Muscle layer of colon (tissue), 2 donors: ENCODE data around the gene ABHD10.

Source experiments
- H3K27ac ChIP-seq: one replicate; pipeline ENCODE4 v1.7.0; 2013; ENCODE audit warnings: low read depth, mild to moderate bottlenecking, low read length, moderate library complexity
- H3K27me3 ChIP-seq, 2 donors: one replicate each; pipeline ENCODE4 v1.7.0; 2013; ENCODE audit warnings: low read length in 2 of 2, mild to moderate bottlenecking in 2 of 2; ENCODE audit not compliant: insufficient read depth in 2 of 2, control insufficient read depth in 1 of 2
- H3K36me3 ChIP-seq: one replicate; pipeline ENCODE4 v1.7.0; 2013; ENCODE audit warnings: mild to moderate bottlenecking, low read length; ENCODE audit not compliant: insufficient read depth
- H3K4me1 ChIP-seq: one replicate; pipeline ENCODE4 v1.7.0; 2013; ENCODE audit warnings: mild to moderate bottlenecking, low read length; ENCODE audit not compliant: insufficient read depth
- H3K4me3 ChIP-seq, 2 donors: one replicate each; pipeline ENCODE4 v1.7.0; 2013; ENCODE audit warnings: low read length in 2 of 2, low read depth in 1 of 2, mild to moderate bottlenecking in 1 of 2, moderate library complexity in 1 of 2
- H3K9ac ChIP-seq: one replicate; pipeline ENCODE4 v1.7.0; 2013; ENCODE audit warnings: low read length
- H3K9me3 ChIP-seq: one replicate; pipeline ENCODE4 v1.7.0; 2013; ENCODE audit warnings: mild to moderate bottlenecking, low read length
- donor health status: abdominal sarcoma.
- donor health status: Adenocarcinoma of cecum.

The ABHD10 gene

GRCh38 chr3:112003321-112004080 is 24.7 kb downstream of the ABHD10 start:
- Histone ChIP-seq H3K27ac (no peak overlapping the region), H3K27me3 (peaks cover 0 to 7% of the 10 kb centered on the region in 2 donors), H3K9me3 (no peaks in the 10 kb centered on the region), H3K36me3 (no peaks in the 10 kb centered on the region), H3K4me3 (no peak overlapping the region), H3K9ac (no peak overlapping the region), H3K4me1 (no peaks in the 10 kb centered on the region)

GRCh38 chr3:112004187-112004586 is 25.4 kb downstream of the ABHD10 start:
- Histone ChIP-seq H3K9me3 (no peaks in the 10 kb centered on the region), H3K4me1 (no peaks in the 10 kb centered on the region), H3K36me3 (no peaks in the 10 kb centered on the region), H3K4me3 (no peak overlapping the region), H3K9ac (no peak overlapping the region), H3K27ac (no peak overlapping the region), H3K27me3 (peaks cover 0 to 5% of the 10 kb centered on the region in 2 donors)

GRCh38 chr3:112004669-112005068 is 25.8 kb downstream of the ABHD10 start:
- H3K36me3 ChIP-seq: no peaks in the 10 kb centered on the region
- H3K27me3 ChIP-seq: peaks cover 0 to under 1% of the 10 kb centered on the region in 2 donors
- no peaks in the 10 kb centered on the region for H3K9me3 ChIP-seq
- no peak overlapping the region for H3K4me3 ChIP-seq
- no peak overlapping the region for H3K9ac ChIP-seq
- H3K4me1 ChIP-seq: no peaks in the 10 kb centered on the region
- no peak overlapping the region for H3K27ac ChIP-seq

- no peaks in the 10 kb centered on the region for H3K36me3 ChIP-seq
- H3K9ac ChIP-seq: no peak overlapping the region
- H3K9me3 ChIP-seq: no peaks in the 10 kb centered on the region
- H3K27me3 ChIP-seq: no peaks in the 10 kb centered on the region
- H3K27ac ChIP-seq: no peak overlapping the region
- no peaks in the 10 kb centered on the region for H3K4me1 ChIP-seq
- H3K4me3 ChIP-seq: no peak overlapping the region
These were observed 26.4 kb downstream of the ABHD10 start for GRCh38 chr3:112005091-112005672.

- Histone ChIP-seq H3K27ac (no peak overlapping the region), H3K4me1 (no peaks in the 10 kb centered on the region), H3K27me3 (no peaks in the 10 kb centered on the region), H3K9me3 (no peaks in the 10 kb centered on the region), H3K36me3 (no peaks in the 10 kb centered on the region), H3K9ac (no peak overlapping the region), H3K4me3 (no peak overlapping the region)
These were observed 28.8 kb downstream of the ABHD10 start for GRCh38 chr3:112007633-112008032.

- Histone ChIP-seq H3K36me3 (no peaks in the 10 kb centered on the region), H3K27ac (no peak overlapping the region), H3K4me1 (peaks cover 3% of the 10 kb centered on the region), H3K9ac (no peak overlapping the region), H3K9me3 (no peaks in the 10 kb centered on the region), H3K4me3 (no peak overlapping the region), H3K27me3 (no peaks in the 10 kb centered on the region)
These were observed 30.8 kb downstream of the ABHD10 start for GRCh38 chr3:112009670-112010069.

GRCh38 chr3:112010636-112011035 is 31.8 kb downstream of the ABHD10 start:
- Histone ChIP-seq H3K9me3 (no peaks in the 10 kb centered on the region), H3K4me1 (peaks cover 3% of the 10 kb centered on the region), H3K4me3 (no peak overlapping the region), H3K9ac (no peak overlapping the region), H3K27me3 (no peaks in the 10 kb centered on the region), H3K27ac (no peak overlapping the region), H3K36me3 (no peaks in the 10 kb centered on the region)

GRCh38 chr3:112011376-112011940 is 32.6 kb downstream of the ABHD10 start:
- no peaks in the 10 kb centered on the region for H3K36me3 ChIP-seq
- H3K27ac ChIP-seq: no peak overlapping the region
- H3K9ac ChIP-seq: no peak overlapping the region
- H3K4me3 ChIP-seq: no peak overlapping the region
- H3K4me1 ChIP-seq: peaks cover 3% of the 10 kb centered on the region
- no peaks in the 10 kb centered on the region for H3K9me3 ChIP-seq
- no peaks in the 10 kb centered on the region for H3K27me3 ChIP-seq

- H3K4me3 ChIP-seq: no peak overlapping the region
- no peak overlapping the region for H3K9ac ChIP-seq
- H3K4me1 ChIP-seq: peaks cover 3% of the 10 kb centered on the region
- H3K27me3 ChIP-seq: no peaks in the 10 kb centered on the region
- H3K9me3 ChIP-seq: no peaks in the 10 kb centered on the region
- no peaks in the 10 kb centered on the region for H3K36me3 ChIP-seq
- no peak overlapping the region for H3K27ac ChIP-seq
These were observed 33.6 kb downstream of the ABHD10 start for GRCh38 chr3:112012205-112012992.

GRCh38 chr3:112013058-112013783 is 34.4 kb downstream of the ABHD10 start:
- H3K27me3 ChIP-seq: no peaks in the 10 kb centered on the region
- H3K9me3 ChIP-seq: no peaks in the 10 kb centered on the region
- no peak overlapping the region for H3K9ac ChIP-seq
- no peaks in the 10 kb centered on the region for H3K36me3 ChIP-seq
- H3K27ac ChIP-seq: no peak overlapping the region
- H3K4me1 ChIP-seq: peaks cover 3% of the 10 kb centered on the region
- no peak overlapping the region for H3K4me3 ChIP-seq

GRCh38 chr3:112013784-112014143 is 34.9 kb downstream of the ABHD10 start:
- no peaks in the 10 kb centered on the region for H3K27me3 ChIP-seq
- no peak overlapping the region for H3K4me3 ChIP-seq
- H3K9me3 ChIP-seq: no peaks in the 10 kb centered on the region
- H3K36me3 ChIP-seq: no peaks in the 10 kb centered on the region
- no peak overlapping the region for H3K9ac ChIP-seq
- peaks cover 3% of the 10 kb centered on the region for H3K4me1 ChIP-seq
- H3K27ac ChIP-seq: no peak overlapping the region
